T-cell (primary cell): ENCODE results near the gene MYH6. TPM values are rescaled to one million over a fixed set of nuclear protein-coding genes. Genes with fewer than 3 reads are reported as not detected.
"Not testable (repeated sequence)": the region's sequence is repeated elsewhere in the genome, so short reads cannot be mapped to it uniquely, and the experiment has no call there.

Experiments used
- ATAC-seq, 4 experiments: fragments of 200-7000 bp in 3 of 4; fragments of 150-1000 bp in 1 of 4; cut with Tn5 transposase; replicated peaks in 1 of 4; 1 replicate in 3 of 4; 2 replicates in 1 of 4; pipeline ENCODE4 v1.10.0; 2021; ENCODE audit warnings: moderate library complexity in 3 of 4, mild to moderate bottlenecking in 2 of 4, moderate number of reproducible peaks in 1 of 4
- CTCF ChIA-PET, 2 donors: fragments of 300-600 bp; sonication (Branson Sonifier 250); formaldehyde crosslinking; loops; one replicate each; lab custom pipeline; 2022; ENCODE audit warnings: antibody characterized with exemption in 2 of 2; lab: Charles Lee
- POLR2A ChIA-PET, 2 donors: fragments of 300-600 bp; sonication (Branson Sonifier 250); formaldehyde crosslinking; loops; one replicate each; lab custom pipeline; 2022; ENCODE audit warnings: antibody characterized with exemption in 2 of 2; lab: Charles Lee
- DNase-seq, 35 experiments: peaks; one replicate each; pipeline versions ENCODE4 v3.0.0 to v3.0.0-alpha.2; 2013 to 2023
- H3K27ac ChIP-seq: one replicate; pipeline ENCODE4 v1.5.1; 2013; ENCODE audit warnings: low read length
- H3K27me3 ChIP-seq, 2 experiments: replicated peaks in 1 of 2; 1 replicate in 1 of 2; 2 replicates in 1 of 2; pipeline versions ENCODE4 v1.6.1 to v1.7.0; 2013; ENCODE audit warnings: low read length in 1 of 2, mixed read lengths in 1 of 2; ENCODE audit not compliant: control insufficient read depth in 2 of 2, insufficient read depth in 2 of 2; ENCODE audit errors: extremely low read depth in 1 of 2
- H3K36me3 ChIP-seq, 2 donors: 1 replicate in 1 of 2; 2 replicates in 1 of 2; pipeline versions ENCODE4 v1.6.1 to v1.7.0; 2013; ENCODE audit warnings: low read length in 1 of 2; ENCODE audit not compliant: control insufficient read depth in 2 of 2, insufficient read depth in 1 of 2; ENCODE audit errors: extremely low read depth in 1 of 2
- H3K4me1 ChIP-seq, 2 experiments: 1 replicate in 1 of 2; 2 replicates in 1 of 2; pipeline versions ENCODE4 v1.6.1 to v1.7.0; 2013; ENCODE audit warnings: low read length in 2 of 2, mixed read lengths in 1 of 2; ENCODE audit not compliant: insufficient read depth in 2 of 2, control insufficient read depth in 1 of 2; ENCODE audit errors: extremely low read depth in 1 of 2
- H3K4me3 ChIP-seq, 2 donors: 1 replicate in 1 of 2; 2 replicates in 1 of 2; pipeline versions ENCODE4 v1.5.1 to v1.7.0; 2013; ENCODE audit warnings: mild to moderate bottlenecking in 2 of 2, low read length in 1 of 2, moderate library complexity in 1 of 2; ENCODE audit not compliant: control insufficient read depth in 1 of 2; ENCODE audit errors: extremely low read depth in 1 of 2
- H3K9me3 ChIP-seq: 2 replicates; pipeline ENCODE4 v1.7.0; 2013
- H3K27ac Mint-ChIP-seq, 2 donors: one replicate each; pipeline ENCODE4 v1.8.0; 2020 to 2021; ENCODE audit warnings: mild to moderate bottlenecking in 2 of 2, mixed read lengths in 2 of 2
- H3K27me3 Mint-ChIP-seq, 2 donors: one replicate each; pipeline ENCODE4 v1.8.0; 2021 to 2022; ENCODE audit warnings: mixed read lengths in 2 of 2
- H3K36me3 Mint-ChIP-seq: one replicate; pipeline ENCODE4 v1.8.0; 2021; ENCODE audit warnings: mixed read lengths
- H3K4me1 Mint-ChIP-seq, 3 donors: one replicate each; pipeline ENCODE4 v1.8.0; 2020 to 2022; ENCODE audit warnings: mixed read lengths in 3 of 3, mild to moderate bottlenecking in 1 of 3
- H3K4me3 Mint-ChIP-seq, 3 donors: one replicate each; pipeline ENCODE4 v1.8.0; 2020 to 2022; ENCODE audit warnings: mild to moderate bottlenecking in 3 of 3, mixed read lengths in 3 of 3, moderate library complexity in 3 of 3
- H3K9me3 Mint-ChIP-seq, 3 donors: one replicate each; pipeline ENCODE4 v1.8.0; 2020 to 2022; ENCODE audit warnings: mixed read lengths in 3 of 3
- WGBS: methylation state at CpG from one replicate; pipeline ENCODE4 v1.1.5; 2013; ENCODE audit warnings: missing lambda C conversion rate; ENCODE audit not compliant: insufficient coverage; 5-methylcytosine and 5-hydroxymethylcytosine counted together
- total RNA-seq, 35 experiments: library from RNA in 6 of 35; stranded (reverse) in 6 of 35; fragments of 120-200 nt in 1 of 35; gene quantifications; one replicate each; pipeline versions ENCODE4 v1.2.1 to v1.2.4 and lab custom pipeline; 2013 to 2026

The MYH6 gene
- total RNA-seq, 5 donors from 2014 or later (not counting 1 experiment from before 2014, with no cell fraction given): not detected

GRCh38 chr14:23386266-23386657 lies 21.8 kb downstream of the MYH6 start:
- POLR2A ChIA-PET, H3K9me3 Mint-ChIP-seq, H3K4me1 Mint-ChIP-seq, H3K27ac Mint-ChIP-seq, DNase-seq, H3K36me3 ChIP-seq, CTCF ChIA-PET, H3K4me3 ChIP-seq, H3K4me1 ChIP-seq, H3K4me3 Mint-ChIP-seq, H3K9me3 ChIP-seq, H3K27ac ChIP-seq, ATAC-seq, H3K36me3 Mint-ChIP-seq: not testable (repeated sequence)
- peaks cover 22 to 24% of the 10 kb centered on the region in 2 donors for H3K27me3 Mint-ChIP-seq
- 60% methylated on average over 2 of the region's 17 CpGs for WGBS
- peaks cover 0 to 36% of the 10 kb centered on the region in 2 experiments for H3K27me3 ChIP-seq

DNA sequence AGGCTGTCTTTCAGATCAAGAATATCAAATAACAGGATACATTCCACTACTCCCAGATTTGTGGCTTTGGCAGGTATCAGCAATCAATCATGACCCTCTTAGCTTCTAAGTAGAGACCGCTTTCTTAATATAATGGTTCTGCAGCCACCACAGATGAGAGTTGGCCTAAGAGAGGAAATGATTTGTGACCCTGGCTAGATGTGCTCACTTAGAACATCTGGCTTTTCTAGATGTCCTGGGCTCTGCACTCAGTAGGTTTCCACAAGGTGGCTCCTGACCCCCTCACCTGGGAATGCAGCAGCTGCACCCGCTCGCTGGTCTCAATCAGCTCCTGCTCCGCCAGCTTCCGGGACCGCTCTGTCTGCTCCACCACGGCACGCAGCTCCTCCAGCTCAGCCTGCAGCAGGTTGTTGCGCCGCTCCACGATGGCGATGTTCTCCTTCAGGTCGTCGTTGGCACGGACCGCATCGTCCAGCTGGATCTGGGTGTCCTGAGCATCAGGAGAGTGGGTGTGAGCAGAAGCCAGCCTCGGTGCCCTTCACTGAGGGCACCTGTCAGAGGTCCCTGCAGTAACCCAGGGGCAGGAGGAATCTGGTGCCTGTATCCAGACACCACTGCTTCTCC lies 22.3 kb downstream of the MYH6 start:
- peaks cover 22 to 29% of the 10 kb centered on the region in 2 donors for H3K27me3 Mint-ChIP-seq
- ATAC-seq: no peak
- peaks cover 0 to 41% of the 10 kb centered on the region in 2 experiments for H3K27me3 ChIP-seq
- H3K27ac Mint-ChIP-seq: no peak overlapping the region
- no peaks in the 10 kb centered on the region for H3K9me3 Mint-ChIP-seq
- H3K36me3 ChIP-seq: no peaks in the 10 kb centered on the region
- H3K27ac ChIP-seq: no peak overlapping the region
- H3K4me1 ChIP-seq: no peaks in the 10 kb centered on the region
- 91% methylated on average over 17 of the region's 18 CpGs for WGBS
- no peaks in the 10 kb centered on the region for H3K36me3 Mint-ChIP-seq
- H3K4me3 Mint-ChIP-seq: no peak overlapping the region
- no peaks in the 10 kb centered on the region for H3K4me1 Mint-ChIP-seq
- no peak for DNase-seq
- ChIA-PET CTCF (no interaction called here), POLR2A (interaction anchor here in 1 of 2 donors (0.7 kb wide), 1 partner anchor 66 kb away, joined by 3 read pairs; no protein-coding TSS in a partner anchor)
- H3K9me3 ChIP-seq: no peaks in the 10 kb centered on the region
- no peak overlapping the region for H3K4me3 ChIP-seq

DNA sequence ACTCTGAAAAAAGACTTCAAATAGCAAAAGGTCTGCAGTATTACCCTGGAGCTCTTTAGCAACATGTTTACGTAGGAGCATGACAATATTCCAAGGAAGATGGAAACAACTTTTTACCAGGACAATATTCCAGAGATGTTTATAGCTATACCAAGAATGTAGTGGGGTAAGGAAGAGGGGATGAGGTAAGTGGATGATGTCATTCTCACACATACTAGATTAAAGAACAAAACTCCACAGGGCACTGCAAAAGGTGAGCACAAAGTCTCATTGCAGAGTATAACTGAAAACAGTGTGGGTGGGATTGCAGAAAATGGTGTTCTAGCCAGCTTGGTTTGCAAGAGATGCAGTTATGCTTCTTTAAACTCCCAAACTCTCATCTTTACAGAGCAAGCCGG lies 22.8 kb downstream of the MYH6 start:
- H3K4me3 ChIP-seq: no peak overlapping the region
- ChIA-PET POLR2A (interaction anchor here in 1 of 2 donors (0.7 kb wide), 1 partner anchor 67 kb away, joined by 3 read pairs; no protein-coding TSS in a partner anchor), CTCF (no interaction called here)
- no peak for DNase-seq
- peaks cover 22 to 30% of the 10 kb centered on the region in 2 donors for H3K27me3 Mint-ChIP-seq
- H3K9me3 Mint-ChIP-seq: no peaks in the 10 kb centered on the region
- no peaks in the 10 kb centered on the region for H3K36me3 ChIP-seq
- H3K27ac Mint-ChIP-seq: no peak overlapping the region
- no peaks in the 10 kb centered on the region for H3K9me3 ChIP-seq
- H3K4me1 Mint-ChIP-seq: no peaks in the 10 kb centered on the region
- peaks cover 0 to 44% of the 10 kb centered on the region in 2 experiments for H3K27me3 ChIP-seq
- no peak overlapping the region for H3K27ac ChIP-seq
- no peak overlapping the region for H3K4me3 Mint-ChIP-seq
- ATAC-seq: no peak
- no peaks in the 10 kb centered on the region for H3K36me3 Mint-ChIP-seq
- H3K4me1 ChIP-seq: no peaks in the 10 kb centered on the region
- 80% methylated on average over 1 of the region's 2 CpGs for WGBS

DNA sequence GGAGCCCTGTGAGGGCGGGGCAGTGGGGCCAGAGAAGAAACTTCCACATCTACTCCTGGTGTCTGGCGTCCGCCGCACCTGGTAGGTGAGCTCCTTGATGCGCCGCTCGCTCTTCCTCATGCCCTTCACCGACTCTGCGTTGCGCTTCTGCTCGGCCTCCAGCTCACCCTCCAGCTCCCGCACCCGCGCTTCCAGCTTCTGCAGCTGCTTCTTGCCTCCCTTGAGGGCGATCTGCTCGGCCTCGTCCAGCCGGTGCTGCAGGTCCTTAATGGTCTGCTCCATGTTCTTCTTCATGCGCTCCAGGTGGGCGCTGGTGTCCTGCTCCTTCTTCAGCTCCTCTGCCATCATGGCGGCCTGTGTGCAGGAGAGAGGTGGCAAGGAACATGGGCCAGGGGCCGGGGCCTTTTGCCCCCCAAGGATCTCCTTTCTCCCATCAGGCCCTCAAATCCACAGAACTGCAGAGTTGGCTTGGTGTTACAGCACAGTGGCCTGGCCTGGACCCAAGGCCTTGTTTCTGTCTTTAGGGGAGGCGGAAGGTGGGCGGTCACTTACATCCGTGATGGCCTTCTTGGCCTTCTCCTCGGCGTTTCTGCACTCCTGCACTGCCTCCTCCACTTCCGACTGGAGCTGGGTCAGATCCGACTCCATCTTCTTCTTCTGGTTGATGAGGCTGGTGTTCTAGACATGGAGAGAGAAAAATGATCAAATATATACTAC lies 23.6 kb downstream of the MYH6 start:
- ChIA-PET POLR2A (no interaction called here), CTCF (no interaction called here)
- H3K36me3 ChIP-seq: no peaks in the 10 kb centered on the region
- Mint-ChIP-seq H3K4me1 (no peaks in the 10 kb centered on the region), H3K27me3 (peaks cover 22 to 27% of the 10 kb centered on the region in 2 donors), H3K9me3 (no peaks in the 10 kb centered on the region), H3K36me3 (no peaks in the 10 kb centered on the region), H3K4me3 (no peak overlapping the region), H3K27ac (no peak overlapping the region)
- H3K27ac ChIP-seq: no peak overlapping the region
- no peaks in the 10 kb centered on the region for H3K4me1 ChIP-seq
- H3K9me3 ChIP-seq: no peaks in the 10 kb centered on the region
- H3K27me3 ChIP-seq: peaks cover 0 to 48% of the 10 kb centered on the region in 2 experiments
- H3K4me3 ChIP-seq: no peak overlapping the region
- ATAC-seq (no peak), DNase-seq (no peak)
- 92% methylated on average over 20 of the region's 29 CpGs for WGBS

DNA sequence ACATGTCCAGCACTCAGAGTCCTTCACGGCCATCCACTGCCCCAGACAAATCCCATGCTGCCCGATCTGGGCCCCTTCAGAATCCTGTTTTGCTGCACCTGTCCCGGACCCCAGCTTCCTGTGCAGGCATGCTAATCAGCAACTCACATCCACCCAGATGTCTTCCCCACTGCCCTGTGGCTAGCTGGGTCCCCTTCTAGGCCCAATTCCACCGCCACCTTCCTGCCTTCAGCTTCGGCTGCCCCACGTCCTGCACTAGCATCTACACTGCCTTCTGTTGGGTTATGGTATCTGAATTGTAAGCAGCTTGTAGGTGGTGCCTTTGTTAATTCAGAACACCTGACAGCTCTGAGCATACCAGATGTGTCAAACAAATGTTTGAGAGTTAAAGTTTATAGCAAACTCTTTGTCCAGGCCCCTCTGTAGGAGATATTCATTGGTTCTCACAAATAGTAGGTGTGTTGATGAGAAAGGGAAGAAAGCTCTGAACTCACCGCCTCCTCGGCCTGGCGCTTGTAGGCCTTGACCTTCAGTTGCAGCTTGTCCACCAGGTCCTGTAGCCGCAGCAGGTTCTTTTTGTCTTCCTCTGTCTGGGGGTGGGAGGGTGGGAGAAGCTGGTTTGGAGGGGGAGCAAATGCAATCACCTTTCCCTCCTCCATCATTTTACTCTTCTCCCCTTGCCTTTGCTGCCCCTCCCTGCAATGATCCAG lies 25.2 kb downstream of the MYH6 start:
- Histone ChIP-seq H3K27me3 (peaks cover 0 to 49% of the 10 kb centered on the region in 2 experiments), H3K9me3 (no peaks in the 10 kb centered on the region), H3K27ac (no peak overlapping the region), H3K4me3 (no peak overlapping the region), H3K36me3 (no peaks in the 10 kb centered on the region), H3K4me1 (no peaks in the 10 kb centered on the region)
- Mint-ChIP-seq H3K27ac (no peak overlapping the region), H3K4me3 (no peak overlapping the region), H3K36me3 (no peaks in the 10 kb centered on the region), H3K4me1 (no peaks in the 10 kb centered on the region), H3K9me3 (no peaks in the 10 kb centered on the region), H3K27me3 (peaks cover 9 to 16% of the 10 kb centered on the region in 2 donors)
- ChIA-PET CTCF (interaction anchor here in 1 of 2 donors (1.2 kb wide), 1 partner anchor 56 kb away, joined by 3 read pairs; no protein-coding TSS in a partner anchor), POLR2A (no interaction called here)
- ATAC-seq (no peak), DNase-seq (no peak)
- 11% methylated on average over 3 of the region's 10 CpGs for WGBS

DNA sequence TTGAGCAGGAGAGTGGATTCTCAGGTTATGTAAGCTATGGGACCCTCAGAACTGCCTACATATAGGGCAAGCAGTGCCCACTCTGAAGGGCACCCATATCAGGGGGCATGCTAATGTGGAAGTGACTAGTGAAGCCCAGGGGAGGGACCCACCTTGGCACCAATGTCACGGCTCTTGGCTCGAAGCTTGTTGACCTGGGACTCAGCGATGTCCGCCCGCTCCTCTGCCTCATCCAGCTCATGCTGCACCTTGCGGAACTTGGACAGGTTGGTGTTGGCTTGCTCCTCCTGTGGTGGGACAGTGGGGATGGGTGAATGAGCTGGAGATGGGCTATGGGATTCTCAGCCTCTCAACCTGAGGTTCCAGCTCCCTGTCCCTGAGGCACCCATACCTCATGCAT lies 25.8 kb downstream of the MYH6 start:
- no peak for ATAC-seq
- WGBS: 83% methylated on average over 1 of the region's 6 CpGs
- Mint-ChIP-seq H3K4me3 (no peak overlapping the region), H3K27me3 (peaks cover 9 to 17% of the 10 kb centered on the region in 2 donors), H3K9me3 (no peaks in the 10 kb centered on the region), H3K4me1 (no peaks in the 10 kb centered on the region), H3K27ac (no peak overlapping the region), H3K36me3 (no peaks in the 10 kb centered on the region)
- Histone ChIP-seq H3K27ac (no peak overlapping the region), H3K4me1 (no peaks in the 10 kb centered on the region), H3K27me3 (peaks cover 0 to 51% of the 10 kb centered on the region in 2 experiments), H3K36me3 (no peaks in the 10 kb centered on the region), H3K9me3 (no peaks in the 10 kb centered on the region), H3K4me3 (no peak overlapping the region)
- DNase-seq: no peak
- ChIA-PET CTCF (no interaction called here), POLR2A (no interaction called here)
